HT1080 (cell line): ENCODE measurements around the gene YPEL5. TPM values are rescaled to one million over a fixed set of nuclear protein-coding genes. Genes with fewer than 3 reads are reported as not detected.

ENCODE experiments used
- DNase-seq: peaks from one replicate; pipeline ENCODE4 v3.0.0-alpha.2; 2015; ENCODE audit warnings: low read depth
- small RNA-seq: library from RNA; depleted of rRNA; stranded (forward); fragments of <200 nt; gene quantifications from one replicate; pipeline ENCODE3, GENCODE V24; 2014
- total RNA-seq: library from RNA; depleted of rRNA; stranded (reverse); fragments of >200 nt; shearing (Covaris generic); gene quantifications from 2 replicates; pipeline ENCODE4 v1.2.3, GENCODE V29; 2014; rRNA removed

YPEL5 gene
- total RNA-seq, 1 experiment from 2014 or later: 25.5 TPM

- DNase-seq: no peak
Measured at GRCh38 chr2:30203156-30203555, 56.3 kb downstream of the YPEL5 start.

- no peak for DNase-seq
Measured at GRCh38 chr2:30204281-30204680, 57.5 kb downstream of the YPEL5 start.

- DNase-seq: no peak
Measured at GRCh38 chr2:30205456-30205855, 58.6 kb downstream of the YPEL5 start.

GRCh38 chr2:30206461-30207430, 59.9 kb downstream of the YPEL5 start:
- peak; percentile 2 for DNase-seq

- DNase-seq: peak; percentile 64
Measured at GRCh38 chr2:30208453-30208852, 61.6 kb downstream of the YPEL5 start.

DNA sequence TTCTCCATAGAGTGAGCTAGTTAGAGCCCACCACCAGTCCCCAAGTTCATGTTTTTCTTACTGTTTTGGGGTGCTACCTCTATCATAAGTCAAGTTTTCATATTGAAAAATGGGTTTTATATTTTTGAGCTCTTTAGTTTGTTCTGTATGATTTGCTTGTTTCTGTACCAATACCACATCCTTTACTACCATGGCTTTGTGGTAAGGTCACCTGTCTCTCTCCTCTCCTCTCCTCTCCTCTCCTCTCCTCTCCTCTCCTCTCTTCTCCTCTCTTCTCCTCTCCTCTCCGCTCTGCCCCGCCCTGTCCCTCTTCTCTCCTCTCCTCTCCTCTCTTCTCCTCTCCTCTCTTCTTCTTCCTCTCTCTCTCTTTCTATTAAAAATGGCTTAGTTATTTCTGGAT, 62.4 kb downstream of the YPEL5 start:
- DNase-seq: no peak

Small RNA genes within 50 kb of the gene (small RNA-seq; reads per million reads assigned to genes)
- gene SNORA10B: not detected

Other genes with a start within 250 kb of the YPEL5 start
- 0.06 TPM in 1 of 2 replicates, not detected in the other for gene ALK, start 225.4 kb upstream of the YPEL5 start, total RNA-seq
- gene LBH, start 84.5 kb downstream of the YPEL5 start, total RNA-seq: 7.0 and 10.1 TPM in 2 replicates